H1 (cell line): ENCODE data around the gene ALDH1A3. TPM values are rescaled to one million over a fixed set of nuclear protein-coding genes. Genes with fewer than 3 reads are reported as not detected.

Experiments used
- CTCF ChIA-PET: fragments of 300-600 bp; sonication (Branson Sonifier 250); formaldehyde crosslinking; loops from one replicate; lab custom pipeline; 2021; ENCODE audit not compliant: partially characterized antibody; lab: Charles Lee
- POLR2A ChIA-PET: fragments of 300-600 bp; sonication (Branson Sonifier 250); formaldehyde crosslinking; loops from one replicate; lab custom pipeline; 2021; ENCODE audit warnings: inconsistent platforms; ENCODE audit not compliant: partially characterized antibody; lab: Charles Lee
- DNase-seq, 2 experiments: peaks; one replicate each; pipeline versions ENCODE4 v3.0.0 to v3.0.0-alpha.2; 2010 to 2022; ENCODE audit warnings: low spot score in 2 of 2, low read depth in 1 of 2, mixed read lengths in 1 of 2
- FAIRE-seq: peaks from 2 replicates; lab custom pipeline; 2011; peaks lifted over from hg19 to GRCh38; lab: Jason Lieb, UNC
- H2AFZ ChIP-seq: 2 replicates; pipeline ENCODE4 v1.8.1; 2012; ENCODE audit warnings: low read length, inconsistent platforms
- H2AK5ac ChIP-seq: 2 replicates; pipeline ENCODE4 v1.6.1; 2013; ENCODE audit warnings: low read depth, low read length
- H2BK120ac ChIP-seq: replicated peaks from 2 replicates; pipeline ENCODE3; 2013; ENCODE audit warnings: low read depth, low read length, inconsistent platforms
- H2BK12ac ChIP-seq: 2 replicates; pipeline ENCODE4 v1.6.1; 2013; ENCODE audit warnings: low read depth, low read length
- H2BK15ac ChIP-seq: 2 replicates; pipeline ENCODE4 v1.6.1; 2013; ENCODE audit warnings: low read length
- H2BK20ac ChIP-seq: 2 replicates; pipeline ENCODE4 v1.6.1; 2013; ENCODE audit warnings: low read length
- H2BK5ac ChIP-seq: 2 replicates; pipeline ENCODE4 v1.6.1; 2013; ENCODE audit warnings: low read depth, low read length
- H3K14ac ChIP-seq: 2 replicates; pipeline ENCODE4 v1.6.1; 2013; ENCODE audit warnings: inconsistent platforms; ENCODE audit not compliant: insufficient read length
- H3K18ac ChIP-seq: 2 replicates; pipeline ENCODE4 v1.6.1; 2013; ENCODE audit warnings: low read length; ENCODE audit errors: extremely low read depth
- H3K23ac ChIP-seq: 2 replicates; pipeline ENCODE4 v1.6.1; 2013; ENCODE audit warnings: inconsistent platforms; ENCODE audit not compliant: insufficient read length
- H3K23me2 ChIP-seq: 2 replicates; pipeline ENCODE4 v1.6.1; 2013; ENCODE audit warnings: low read depth, low read length
- H3K27ac ChIP-seq: 2 replicates; pipeline ENCODE4 v1.6.1; 2011; ENCODE audit warnings: low read depth, low read length, inconsistent platforms
- H3K27me3 ChIP-seq, 4 experiments: replicated peaks in 1 of 4; 1 replicate in 1 of 4; 2 replicates in 3 of 4; pipeline versions ENCODE4 v1.6.1 to v1.8.1; 2011 to 2013; ENCODE audit warnings: low read length in 3 of 4, mild to moderate bottlenecking in 3 of 4, inconsistent platforms in 2 of 4, mixed read lengths in 2 of 4, moderate library complexity in 1 of 4; ENCODE audit not compliant: control insufficient read depth in 3 of 4, insufficient read depth in 3 of 4; ENCODE audit errors: extremely low read depth in 1 of 4
- H3K36me3 ChIP-seq, 4 experiments: 2 replicates each; pipeline versions ENCODE4 v1.6.1 to v1.8.1; 2011 to 2013; ENCODE audit warnings: mild to moderate bottlenecking in 4 of 4, low read length in 3 of 4, moderate library complexity in 2 of 4, control low read depth in 1 of 4, inconsistent platforms in 1 of 4; ENCODE audit not compliant: insufficient read depth in 4 of 4, control insufficient read depth in 2 of 4
- H3K4ac ChIP-seq: replicated peaks from 2 replicates; pipeline ENCODE3; 2013; ENCODE audit warnings: low read length, low read depth, mixed read lengths, inconsistent platforms; ENCODE audit not compliant: insufficient read length
- H3K4me1 ChIP-seq, 4 experiments: replicated peaks in 1 of 4; 1 replicate in 1 of 4; 2 replicates in 3 of 4; pipeline versions ENCODE4 v1.6.1 to v1.8.1; 2011 to 2013; ENCODE audit warnings: low read length in 3 of 4, inconsistent platforms in 2 of 4, mixed read lengths in 1 of 4; ENCODE audit not compliant: insufficient read depth in 4 of 4, control insufficient read depth in 3 of 4
- H3K4me2 ChIP-seq, 2 experiments: 2 replicates each; pipeline versions ENCODE4 v1.6.1 to v1.8.1; 2011 to 2013; ENCODE audit warnings: low read depth in 2 of 2, low read length in 2 of 2, control low read depth in 1 of 2, inconsistent platforms in 1 of 2, mild to moderate bottlenecking in 1 of 2; ENCODE audit not compliant: insufficient read depth in 1 of 2
- H3K4me3 ChIP-seq, 4 experiments: fragments of 200-600, 300-600 bp in 1 of 4; sonication (generic), shearing (Covaris generic), sonication (Bioruptor Twin) in 1 of 4; 2 replicates each; pipeline versions ENCODE4 v1.5.1 to v1.8.1; 2011 to 2016; ENCODE audit warnings: low read length in 4 of 4, low read depth in 3 of 4, control low read depth in 2 of 4, inconsistent platforms in 2 of 4, mild to moderate bottlenecking in 2 of 4, mixed read lengths in 1 of 4, moderate library complexity in 1 of 4; ENCODE audit not compliant: insufficient read depth in 2 of 4; ENCODE audit errors: extremely low read depth in 1 of 4
- H3K56ac ChIP-seq: replicated peaks from 2 replicates; pipeline ENCODE3; 2013; ENCODE audit warnings: low read depth, mild to moderate bottlenecking, mixed read lengths, low read length, inconsistent platforms; ENCODE audit not compliant: insufficient read length
- H3K79me1 ChIP-seq: 2 replicates; pipeline ENCODE4 v1.6.1; 2013; ENCODE audit warnings: low read depth, low read length, control low read depth
- H3K79me2 ChIP-seq, 2 experiments: 2 replicates each; pipeline versions ENCODE4 v1.6.1 to v1.8.1; 2012 to 2013; ENCODE audit warnings: low read length in 2 of 2, mild to moderate bottlenecking in 2 of 2, inconsistent platforms in 1 of 2; ENCODE audit not compliant: insufficient read depth in 2 of 2, control insufficient read depth in 1 of 2
- H3K9ac ChIP-seq, 4 experiments: replicated peaks in 1 of 4; 1 replicate in 1 of 4; 2 replicates in 3 of 4; pipeline versions ENCODE4 v1.6.1 to v1.8.1; 2011 to 2013; ENCODE audit warnings: low read depth in 3 of 4, low read length in 3 of 4, control low read depth in 2 of 4, mild to moderate bottlenecking in 2 of 4, moderate library complexity in 2 of 4, inconsistent platforms in 1 of 4; ENCODE audit errors: extremely low read depth in 1 of 4
- H3K9me3 ChIP-seq, 2 experiments: 2 replicates each; pipeline versions ENCODE4 v1.6.1 to v1.8.1; 2012 to 2013; ENCODE audit warnings: mild to moderate bottlenecking in 2 of 2, moderate library complexity in 2 of 2, control low read depth in 1 of 2, inconsistent platforms in 1 of 2, low read depth in 1 of 2, low read length in 1 of 2, mixed read lengths in 1 of 2; ENCODE audit not compliant: insufficient read depth in 2 of 2
- H4K20me1 ChIP-seq, 2 experiments: replicated peaks in 1 of 2; 2 replicates each; pipeline versions ENCODE3 to v1.8.1; 2011 to 2013; ENCODE audit warnings: inconsistent platforms in 2 of 2, low read length in 2 of 2, mild to moderate bottlenecking in 1 of 2; ENCODE audit not compliant: insufficient read depth in 2 of 2, control insufficient read depth in 1 of 2
- H4K5ac ChIP-seq: 2 replicates; pipeline ENCODE4 v1.6.1; 2013; ENCODE audit warnings: low read length, low read depth, mixed read lengths, inconsistent platforms; ENCODE audit not compliant: insufficient read length
- H4K8ac ChIP-seq: 2 replicates; pipeline ENCODE4 v1.8.0; 2013; ENCODE audit warnings: mild to moderate bottlenecking, moderate library complexity, low read length, inconsistent platforms; ENCODE audit not compliant: insufficient read depth; ENCODE audit errors: extremely low read depth
- H4K91ac ChIP-seq: replicated peaks from 2 replicates; pipeline ENCODE3; 2013; ENCODE audit warnings: low read length, mixed read lengths, inconsistent platforms; ENCODE audit not compliant: insufficient read length
- BRCA1 ChIP-seq: IDR thresholded peaks from 2 replicates; pipeline ENCODE4 v1.6.1; 2012; ENCODE audit warnings: low read depth, low read length, improper control_type of control experiment
- CHD1 ChIP-seq: IDR thresholded peaks from 2 replicates; pipeline ENCODE4 v1.6.1; 2012; ENCODE audit warnings: low read depth, low read length, improper control_type of control experiment
- CTBP2 ChIP-seq: IDR thresholded peaks from 2 replicates; pipeline ENCODE4 v1.7.0; 2011; ENCODE audit warnings: borderline replicate concordance, mild to moderate bottlenecking, moderate library complexity, mixed read lengths, low read length; ENCODE audit not compliant: insufficient read depth, insufficient read length
- EZH2 ChIP-seq: fragments of 200-600 bp; sonication (generic); IDR thresholded peaks from 2 replicates; pipeline ENCODE4 v1.7.1; 2012; ENCODE audit warnings: low read depth, mild to moderate bottlenecking, moderate library complexity, low read length, inconsistent platforms; ENCODE audit not compliant: severe bottlenecking
- NRF1 ChIP-seq: IDR thresholded peaks from 2 replicates; pipeline ENCODE4 v1.6.1; 2011; ENCODE audit warnings: mild to moderate bottlenecking, low read depth, low read length, improper control_type of control experiment
- RAD21 ChIP-seq, 2 experiments: IDR thresholded peaks in 1 of 2; conservative IDR thresholded peaks in 1 of 2; 2 replicates each; pipeline ENCODE4 v1.6.1; 2011; ENCODE audit warnings: low read depth in 2 of 2, low read length in 2 of 2, improper control_type of control experiment in 1 of 2, inconsistent platforms in 1 of 2, mild to moderate bottlenecking in 1 of 2, moderate library complexity in 1 of 2
- SIRT6 ChIP-seq: IDR thresholded peaks from one replicate; pipeline ENCODE4 v1.7.1; 2012; ENCODE audit warnings: low read length, inconsistent platforms
- TCF12 ChIP-seq: IDR thresholded peaks from 2 replicates; pipeline ENCODE4 v1.6.1; 2011; ENCODE audit warnings: low read depth, mild to moderate bottlenecking, low read length
- WGBS, 2 experiments: shearing (Covaris generic) in 1 of 2; methylation state at CpG; one replicate each; pipeline versions ENCODE4 v1.1.6 to v1.1.7; 2013 to 2015; ENCODE audit warnings: low lambda C conversion rate in 2 of 2, mixed read lengths in 2 of 2, inconsistent platforms in 1 of 2, low coverage in 1 of 2, missing lambda C conversion rate in 1 of 2; ENCODE audit not compliant: insufficient replicate concordance in 2 of 2, insufficient coverage in 1 of 2, insufficient read length in 1 of 2; ENCODE audit errors: extremely low coverage in 1 of 2, missing lambda C conversion rate in 1 of 2; 5-methylcytosine and 5-hydroxymethylcytosine counted together
- polyA plus RNA-seq, 7 experiments: library from polyadenylated mRNA; depleted of rRNA in 3 of 7; stranded (reverse) in 5 of 7; unstranded in 2 of 7; fragments of >200 nt in 5 of 7; fragments of 200-250 nt in 2 of 7; gene quantifications; 1 replicate in 5 of 7; 2 replicates in 1 of 7; 4 replicates in 1 of 7; pipeline versions ENCODE4 v1.2.1 to v1.2.3, GENCODE V29; 2011 to 2013; ENCODE audit warnings: missing spikeins in 2 of 7, mixed read lengths in 2 of 7
- total RNA-seq: library from RNA; stranded (reverse); fragmentation: NEBNext Ultra II Directional; extraction: Animal tissue kit (Norgen Biotek cat#: 25700); gene quantifications from 2 replicates; pipeline ENCODE4 v1.2.1, GENCODE V29; 2021

Gene ALDH1A3
- total and polyA plus RNA-seq, 2 of the 8 experiments (the other 6 are each of a cell fraction or from before 2014, with no cell fraction given): 2.2 to 5.5 TPM

DNA sequence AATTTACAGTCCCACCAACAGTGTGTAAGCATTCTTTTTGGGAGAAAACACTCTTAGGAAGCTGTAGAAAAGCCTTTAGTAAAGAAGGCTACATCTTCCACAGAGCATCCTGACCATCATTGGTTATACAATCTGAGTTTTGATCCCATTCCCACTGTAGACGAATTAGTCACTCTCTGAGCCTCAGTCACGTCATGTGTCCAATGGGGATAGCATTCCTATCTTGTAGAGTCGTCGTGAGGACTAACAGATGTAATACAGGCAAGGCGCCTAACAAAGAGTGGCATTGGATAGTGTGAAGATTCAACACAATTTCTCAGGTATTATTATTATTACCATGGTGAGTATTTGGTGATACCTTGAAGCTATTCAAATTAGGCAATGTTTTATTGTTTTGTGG is 44.0 kb upstream of the ALDH1A3 start:
- Histone ChIP-seq H3K14ac (no peak overlapping the region), H2BK12ac (no peak overlapping the region), H3K36me3 (no peaks in the 10 kb centered on the region), H3K27me3 (no peaks in the 10 kb centered on the region), H3K4ac (no peak overlapping the region), H3K56ac (no peak overlapping the region), H4K91ac (no peak overlapping the region), H4K5ac (no peak overlapping the region), H2BK15ac (no peak overlapping the region), H2AFZ (no peak overlapping the region), H3K4me2 (no peak overlapping the region), H2BK5ac (no peak overlapping the region), H3K4me1 (no peaks in the 10 kb centered on the region), H2BK120ac (no peak overlapping the region), H3K18ac (no peak overlapping the region), H4K20me1 (no peaks in the 10 kb centered on the region), H3K23ac (no peak overlapping the region), H4K8ac (no peak overlapping the region), H3K27ac (no peak overlapping the region), H3K79me1 (no peaks in the 10 kb centered on the region), H3K23me2 (no peaks in the 10 kb centered on the region), H2BK20ac (no peak overlapping the region), H3K9me3 (no peaks in the 10 kb centered on the region), H3K4me3 (no peak overlapping the region), H3K79me2 (no peaks in the 10 kb centered on the region), H3K9ac (no peak overlapping the region), H2AK5ac (no peak overlapping the region)
- ChIA-PET CTCF (interaction anchor here (2.1 kb wide), 1 partner anchor 33 kb away, joined by 14 read pairs; no protein-coding TSS in a partner anchor), POLR2A (no interaction called here)
- TF ChIP-seq RAD21 (IDR thresholded peaks at IDR 0.05 in 1 of 2, conservative IDR thresholded peaks at IDR 0.05 in 1 of 2; ENCODE audit: low read depth in 2 of 2, low read length in 2 of 2) (no peak), TCF12 (no peak), CHD1 (no peak), BRCA1 (no peak), SIRT6 (no peak), NRF1 (no peak), CTBP2 (no peak), EZH2 (no peak)
- no peak for FAIRE-seq
- DNase-seq: no peak
- 85% methylated on average over 5 of the region's 5 CpGs; no CpG with 5 or more reads in 1 of the 2 experiments for WGBS, 2 experiments
